ENCODE data around the gene MEF2C.

The MEF2C gene

GRCh38 chr5:88708682-88709398 lies 174.1 kb downstream of the MEF2C start:
- DNase-seq (ENCODE audit: low read depth): no peak

GRCh38 chr5:88708021-88708420 lies 175.0 kb downstream of the MEF2C start:
- DNase-seq (ENCODE audit: low read depth): no peak

- no peak for DNase-seq (ENCODE audit: low read depth)
These were observed 175.6 kb downstream of the MEF2C start for GRCh38 chr5:88707216-88707965.

- no peak for DNase-seq (ENCODE audit: low read depth)
These were observed 180.7 kb downstream of the MEF2C start for GRCh38 chr5:88702332-88702731.

GRCh38 chr5:88700121-88700520 lies 182.9 kb downstream of the MEF2C start:
- DNase-seq (ENCODE audit: low read depth): no peak

GRCh38 chr5:88698290-88698689 lies 184.7 kb downstream of the MEF2C start:
- no peak for DNase-seq (ENCODE audit: low read depth)

- DNase-seq (ENCODE audit: low read depth): no peak
These were observed 186.5 kb downstream of the MEF2C start for GRCh38 chr5:88696466-88696865.

- DNase-seq (ENCODE audit: low read depth): no peak
These were observed 187.1 kb downstream of the MEF2C start for GRCh38 chr5:88695931-88696330.

- no peak for DNase-seq (ENCODE audit: low read depth)
These were observed 187.8 kb downstream of the MEF2C start for GRCh38 chr5:88695232-88695631.

- DNase-seq (ENCODE audit: low read depth): no peak
These were observed 188.8 kb downstream of the MEF2C start for GRCh38 chr5:88694023-88694679.

- no peak for DNase-seq (ENCODE audit: low read depth)
These were observed 189.7 kb downstream of the MEF2C start for GRCh38 chr5:88693071-88693932.

GRCh38 chr5:88691945-88692868 lies 190.8 kb downstream of the MEF2C start:
- no peak for DNase-seq (ENCODE audit: low read depth)

- no peak for DNase-seq (ENCODE audit: low read depth)
These were observed 191.8 kb downstream of the MEF2C start for GRCh38 chr5:88691230-88691582.

- DNase-seq (ENCODE audit: low read depth): peak; percentile 51
These were observed 192.4 kb downstream of the MEF2C start for GRCh38 chr5:88690409-88691229.

- DNase-seq (ENCODE audit: low read depth): no peak
These were observed 193.1 kb downstream of the MEF2C start for GRCh38 chr5:88689668-88690408.

- DNase-seq (ENCODE audit: low read depth): no peak
These were observed 193.9 kb downstream of the MEF2C start for GRCh38 chr5:88688984-88689667.

- no peak for DNase-seq (ENCODE audit: low read depth)
These were observed 194.6 kb downstream of the MEF2C start for GRCh38 chr5:88688156-88688983.

- DNase-seq (ENCODE audit: low read depth): no peak
These were observed 195.5 kb downstream of the MEF2C start for GRCh38 chr5:88687373-88687911.

Data from HS-5 (cell line).